Stimulated activated CD4-positive, alpha-beta T cell treated with anti-CD3 and anti-CD28 coated beads, Interleukin-1b, Interleukin-23, amount 100 ng/mL, for 1 hour (primary cell): ENCODE results near the gene SCYL1.
"Not testable (repeated sequence)": the region's sequence is repeated elsewhere in the genome, so short reads cannot be mapped to it uniquely, and the experiment has no call there.

Experiments
- DNase-seq, 2 donors: peaks; one replicate each; pipeline ENCODE4 v3.0.0-alpha.2; 2020; ENCODE audit warnings: low read depth in 2 of 2

The SCYL1 gene

GRCh38 chr11:65505466-65506289, 19.2 kb upstream of the SCYL1 start:
- no peak for DNase-seq

- DNase-seq, result no peak
These were observed 18.6 kb upstream of the SCYL1 start for GRCh38 chr11:65506290-65506771.

- no peak for DNase-seq
These were observed 17.9 kb upstream of the SCYL1 start for GRCh38 chr11:65506772-65507505.

- DNase-seq, result not testable (repeated sequence)
These were observed 12.6 kb upstream of the SCYL1 start for GRCh38 chr11:65512311-65512710.

GRCh38 chr11:65516135-65516968, 8.5 kb upstream of the SCYL1 start:
- DNase-seq, result no peak

GRCh38 chr11:65518941-65519549, 5.8 kb upstream of the SCYL1 start:
- not testable (repeated sequence) for DNase-seq

- not testable (repeated sequence) for DNase-seq
These were observed 2.9 kb upstream of the SCYL1 start for GRCh38 chr11:65521777-65522521.

GRCh38 chr11:65522718-65523630, 1.9 kb upstream of the SCYL1 start:
- DNase-seq, result not testable (repeated sequence)

GRCh38 chr11:65523631-65523968, 1.3 kb upstream of the SCYL1 start:
- DNase-seq, result not testable (repeated sequence)

- DNase-seq, result no peak
These were observed 706 bp upstream of the SCYL1 start for GRCh38 chr11:65524014-65524740.

GRCh38 chr11:65525546-65526480, 930 bp downstream of the SCYL1 start:
- DNase-seq, result no peak

GRCh38 chr11:65526744-65527143, 1.9 kb downstream of the SCYL1 start:
- DNase-seq, result no peak

- DNase-seq, result no peak
These were observed 4.0 kb downstream of the SCYL1 start for GRCh38 chr11:65528819-65529350.

GRCh38 chr11:65529475-65530156, 4.7 kb downstream of the SCYL1 start:
- DNase-seq, result no peak

- no peak for DNase-seq
These were observed 5.2 kb downstream of the SCYL1 start for GRCh38 chr11:65530157-65530496.

GRCh38 chr11:65532388-65533064, 7.6 kb downstream of the SCYL1 start:
- no peak for DNase-seq

GRCh38 chr11:65535102-65535501, 10.2 kb downstream of the SCYL1 start:
- DNase-seq, result no peak
